GM19035 (cell line): Measurements from ENCODE around the gene RSPRY1.

Experiments used
- ATAC-seq: cut with Tn5 transposase; IDR thresholded peaks from one replicate; pipeline ENCODE4 v1.9.1; 2021; ENCODE audit not compliant: unreplicated experiment

The RSPRY1 gene

DNA sequence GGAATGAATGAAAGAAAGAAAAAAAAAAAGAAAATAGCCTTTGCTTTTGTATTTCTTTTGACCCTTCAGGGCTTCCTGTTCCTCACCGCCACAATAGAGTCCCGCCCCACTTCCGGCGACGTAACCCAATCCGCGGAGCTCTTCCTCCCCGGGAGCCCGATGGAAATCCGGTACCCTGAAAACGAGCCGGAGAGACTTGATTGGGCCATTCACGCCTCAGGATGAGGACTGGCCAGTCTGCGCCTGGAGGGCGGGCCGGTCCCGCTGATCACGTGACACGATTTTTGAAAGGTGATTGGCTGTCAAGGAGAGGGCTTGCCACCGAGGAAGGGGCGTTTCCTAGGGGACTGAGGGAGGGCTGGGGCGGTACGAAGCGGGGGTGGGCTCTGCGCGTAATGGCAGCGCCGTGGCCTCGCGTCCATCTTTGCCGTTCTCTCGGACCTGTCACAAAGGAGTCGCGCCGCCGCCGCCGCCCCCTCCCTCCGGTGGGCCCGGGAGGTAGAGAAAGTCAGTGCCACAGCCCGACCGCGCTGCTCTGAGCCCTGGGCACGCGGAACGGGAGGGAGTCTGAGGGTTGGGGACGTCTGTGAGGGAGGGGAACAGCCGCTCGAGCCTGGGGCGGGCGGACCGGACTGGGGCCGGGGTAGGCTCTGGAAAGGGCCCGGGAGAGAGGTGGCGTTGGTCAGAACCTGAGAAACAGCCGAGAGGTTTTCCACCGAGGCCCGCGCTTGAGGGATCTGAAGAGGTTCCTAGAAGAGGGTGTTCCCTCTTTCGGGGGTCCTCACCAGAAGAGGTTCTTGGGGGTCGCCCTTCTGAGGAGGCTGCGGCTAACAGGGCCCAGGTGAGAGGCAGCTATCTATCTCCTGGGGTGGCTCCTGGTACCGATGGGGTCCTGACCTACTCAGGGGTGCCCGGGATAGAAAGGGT is at the start of gene RSPRY1, which contains the start of gene PSME3IP1:
RSPRY1 (plus strand) TSS at position 385 of the 927 bp plus-strand sequence. CDS start 18,330 bp downstream, outside the sequence.
PSME3IP1 (minus strand) TSS at position 95 of the 927 bp plus-strand sequence. CDS start 12,185 bp downstream, outside the sequence.
- peak; percentile 87 for ATAC-seq

DNA sequence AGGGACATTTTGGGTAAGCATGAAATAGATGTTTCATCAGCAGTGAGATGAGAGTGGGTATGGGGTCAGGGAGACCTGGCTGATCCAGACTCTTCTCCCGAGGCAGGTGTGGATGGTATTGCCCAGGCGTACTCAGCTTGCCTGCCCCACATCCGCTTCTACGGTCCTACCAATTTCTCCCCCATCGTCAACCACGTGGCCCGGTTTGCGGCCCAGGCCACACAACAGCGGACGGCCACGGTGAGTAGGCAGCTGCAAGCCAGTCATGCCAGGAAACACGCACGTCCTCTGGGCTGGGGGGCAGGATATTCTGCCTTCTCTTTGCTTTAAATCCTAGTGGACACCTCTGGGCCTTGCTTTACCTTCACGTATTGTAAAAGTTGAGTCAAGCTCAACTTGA is 49.1 kb upstream of the RSPRY1 start:
- ATAC-seq = no peak

DNA sequence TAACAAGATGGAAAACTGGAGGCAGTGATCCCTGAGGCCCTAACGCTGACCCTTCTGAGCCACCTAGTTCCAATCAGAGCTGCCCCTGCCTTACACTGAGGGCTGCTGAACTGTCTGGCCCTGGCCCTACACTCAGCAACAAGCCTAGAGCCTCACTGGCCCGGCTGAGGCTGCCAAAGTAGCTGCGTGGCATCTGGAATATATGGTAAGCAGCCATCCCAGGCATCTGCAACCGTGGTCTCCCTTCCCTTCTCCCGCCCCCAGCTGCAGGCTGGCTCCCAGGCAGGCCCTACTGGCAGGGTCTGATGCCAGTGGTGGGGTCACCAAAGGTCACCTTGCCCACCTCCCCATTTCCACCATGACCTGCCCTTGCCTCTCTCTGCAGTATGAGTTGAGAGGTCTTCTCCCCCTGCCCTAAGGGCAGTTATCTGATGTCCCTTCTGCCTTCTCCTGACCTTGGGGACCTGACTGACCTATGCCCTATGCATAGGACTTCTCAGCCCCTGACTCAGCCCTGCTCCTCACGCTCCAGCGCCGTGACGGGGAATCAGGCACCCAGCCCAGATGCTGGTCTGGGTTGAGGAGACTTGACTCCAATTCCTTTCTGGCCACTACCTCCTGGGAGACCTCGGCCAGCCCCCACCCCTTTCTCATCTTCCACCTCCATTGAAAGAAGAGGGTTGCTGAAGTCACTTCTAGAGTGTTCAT is 48.4 kb upstream of the RSPRY1 start:
- no peak for ATAC-seq

DNA sequence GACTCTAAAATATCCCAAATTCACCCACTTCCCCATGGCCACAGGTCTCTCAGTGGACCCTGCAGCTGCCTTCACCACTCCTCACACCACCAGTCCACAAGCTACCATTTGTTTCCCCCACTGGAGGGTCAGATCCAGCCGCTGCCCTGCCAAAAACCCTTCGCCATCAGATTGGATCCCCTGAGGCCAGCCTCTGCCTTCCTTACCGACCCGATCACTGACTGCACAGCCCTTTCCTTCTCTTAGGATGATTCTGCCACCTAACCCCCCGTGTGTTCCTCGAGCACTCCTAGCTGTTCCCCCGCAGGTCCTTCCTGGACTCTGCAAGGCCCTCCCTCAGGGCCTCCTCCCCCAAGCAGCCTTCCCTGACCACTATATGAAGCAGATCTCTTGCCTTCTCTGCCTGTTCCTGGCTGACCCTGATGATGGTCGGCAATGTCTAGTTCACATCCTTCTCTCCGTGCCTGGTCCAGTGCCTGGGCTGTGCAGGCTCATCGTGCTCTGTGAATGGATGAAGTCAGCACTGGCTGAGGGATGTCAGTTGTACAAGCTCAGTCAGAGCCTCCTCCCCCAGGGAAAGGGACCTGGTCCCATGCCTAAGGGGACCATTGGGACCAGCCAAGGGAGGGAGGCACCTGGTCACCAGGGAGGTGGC is 47.7 kb upstream of the RSPRY1 start:
- no peak for ATAC-seq

DNA sequence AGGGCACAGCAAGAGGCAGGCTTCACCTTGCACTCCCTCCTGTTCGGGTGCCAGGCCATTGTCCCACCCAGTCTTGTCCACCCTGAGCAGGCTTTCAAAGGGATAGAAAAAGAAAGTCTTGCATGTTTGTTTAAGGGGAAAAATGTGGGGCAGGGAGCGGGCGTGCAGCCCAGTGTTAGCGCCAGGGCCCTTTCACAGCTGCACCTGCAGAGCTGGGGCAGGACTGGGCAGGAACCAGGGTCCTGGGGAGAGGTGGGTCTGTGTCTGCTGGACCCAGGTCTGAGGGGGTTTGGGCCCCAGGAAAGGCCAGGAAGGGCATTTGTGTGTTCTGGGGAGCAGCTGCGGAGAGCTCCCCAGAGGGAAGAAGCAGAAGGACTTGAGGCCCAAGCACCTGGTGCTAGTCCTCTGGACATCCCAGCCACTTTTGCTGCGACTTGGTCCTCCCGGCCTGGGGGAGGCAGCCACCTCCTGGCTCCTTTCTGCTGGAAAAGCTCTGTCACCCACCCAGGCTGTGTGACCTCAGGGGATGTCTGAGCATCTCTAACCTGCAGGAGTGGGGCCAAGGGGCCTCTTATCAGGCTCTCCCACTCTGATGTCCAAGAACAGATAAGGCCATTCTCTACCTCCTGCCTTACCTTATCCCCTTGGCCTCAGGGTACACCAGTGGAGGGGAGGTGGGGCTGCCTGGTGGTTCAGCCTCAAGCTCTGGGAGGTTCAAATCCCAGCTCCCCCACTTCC is 45.0 kb upstream of the RSPRY1 start:
- ATAC-seq = no peak

DNA sequence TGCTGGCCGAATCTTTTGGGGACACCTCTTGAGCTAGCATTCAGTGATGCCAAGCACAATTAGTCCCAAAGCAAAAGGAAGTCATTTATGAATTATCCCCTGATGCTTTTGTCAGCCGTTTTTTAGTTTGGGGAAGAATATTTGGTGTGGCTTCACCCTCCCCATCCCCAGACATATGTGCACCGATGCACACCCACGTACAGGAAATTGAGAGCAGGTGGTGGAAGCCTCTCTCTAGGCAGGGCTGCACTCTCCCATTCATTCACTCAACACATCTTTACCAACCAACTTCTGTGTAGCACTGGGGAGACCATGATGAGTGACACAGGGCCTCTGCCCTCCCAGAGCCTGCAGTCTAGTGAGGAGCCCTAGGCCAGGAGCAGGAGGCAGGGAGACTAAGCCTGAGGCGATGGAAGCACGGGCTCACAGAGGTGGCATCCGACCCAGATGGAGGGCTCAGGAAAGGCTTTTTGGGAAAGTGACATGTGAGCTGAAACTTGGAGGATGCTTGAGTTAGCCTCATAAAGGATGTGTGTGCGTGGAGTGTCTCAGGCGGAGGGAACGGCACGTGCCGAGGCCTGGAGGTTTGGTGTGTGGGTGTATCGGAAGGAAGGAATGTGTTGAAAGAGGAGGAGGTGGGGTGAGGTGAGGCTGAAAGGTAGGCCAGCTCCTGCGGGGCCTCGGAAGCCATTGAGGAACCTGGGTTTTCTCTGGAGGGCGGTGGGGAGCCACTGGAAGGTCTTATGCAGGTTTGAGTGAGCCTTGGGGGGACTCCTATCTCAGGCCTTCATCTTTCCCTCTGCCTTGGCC is 44.1 kb upstream of the RSPRY1 start:
- ATAC-seq = no peak

DNA sequence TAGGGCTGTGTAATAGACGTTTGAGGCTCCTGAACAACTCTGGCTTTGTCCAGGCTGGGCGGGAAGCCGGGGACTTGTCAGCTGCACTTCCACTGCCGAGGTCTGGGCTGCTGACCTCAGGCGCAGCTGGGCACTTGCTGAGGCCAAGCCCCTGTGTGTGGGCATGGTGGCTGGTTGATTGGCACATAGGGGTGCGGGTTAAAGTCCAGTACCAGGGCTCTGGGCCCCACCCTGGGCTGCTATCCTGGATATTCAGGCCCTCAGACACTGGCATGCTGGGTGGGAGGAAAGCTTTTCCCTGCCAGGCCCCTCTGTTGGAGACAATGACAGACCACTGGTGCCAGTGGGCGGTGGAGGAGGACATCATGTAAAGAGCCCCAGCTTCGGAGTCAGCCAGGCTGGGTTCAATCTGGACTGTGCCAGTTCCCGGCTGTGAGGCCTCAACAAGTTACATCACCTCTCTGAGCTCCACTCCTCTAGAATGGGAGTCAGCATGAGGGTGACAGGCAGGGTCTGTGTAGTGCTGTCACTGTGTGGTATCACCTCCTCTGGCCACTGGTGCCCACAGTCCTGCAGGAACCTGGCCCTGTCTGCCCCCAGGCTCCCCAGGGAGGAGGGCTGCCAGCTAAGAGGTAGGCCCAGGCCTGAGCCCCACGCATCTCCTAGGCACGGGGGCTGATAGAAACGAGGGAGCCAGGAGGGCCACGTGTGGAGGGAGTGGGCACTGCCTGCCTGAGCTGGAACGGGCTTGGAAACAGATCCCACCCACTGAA is 42.8 kb upstream of the RSPRY1 start:
- ATAC-seq = no peak

DNA sequence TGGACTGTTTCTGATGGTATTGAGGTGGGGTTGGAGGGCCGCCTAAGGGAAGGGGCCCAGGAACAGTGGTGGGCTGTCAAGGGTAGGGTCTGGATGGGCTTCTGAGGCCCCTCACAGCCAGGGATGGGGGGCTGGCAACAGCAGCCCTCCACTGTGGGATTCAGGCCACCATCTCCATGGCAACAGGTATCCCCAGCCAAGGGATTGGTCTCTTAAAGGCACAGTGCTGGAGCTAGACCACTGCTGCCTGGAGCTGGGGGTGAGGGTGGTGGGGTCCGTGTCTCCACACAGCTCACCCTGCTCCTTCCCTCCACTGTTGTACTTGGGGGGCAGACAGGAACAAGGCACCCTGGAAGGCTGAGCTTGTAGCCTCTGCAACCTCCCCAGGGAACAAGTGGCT is 42.1 kb upstream of the RSPRY1 start:
- no peak for ATAC-seq

DNA sequence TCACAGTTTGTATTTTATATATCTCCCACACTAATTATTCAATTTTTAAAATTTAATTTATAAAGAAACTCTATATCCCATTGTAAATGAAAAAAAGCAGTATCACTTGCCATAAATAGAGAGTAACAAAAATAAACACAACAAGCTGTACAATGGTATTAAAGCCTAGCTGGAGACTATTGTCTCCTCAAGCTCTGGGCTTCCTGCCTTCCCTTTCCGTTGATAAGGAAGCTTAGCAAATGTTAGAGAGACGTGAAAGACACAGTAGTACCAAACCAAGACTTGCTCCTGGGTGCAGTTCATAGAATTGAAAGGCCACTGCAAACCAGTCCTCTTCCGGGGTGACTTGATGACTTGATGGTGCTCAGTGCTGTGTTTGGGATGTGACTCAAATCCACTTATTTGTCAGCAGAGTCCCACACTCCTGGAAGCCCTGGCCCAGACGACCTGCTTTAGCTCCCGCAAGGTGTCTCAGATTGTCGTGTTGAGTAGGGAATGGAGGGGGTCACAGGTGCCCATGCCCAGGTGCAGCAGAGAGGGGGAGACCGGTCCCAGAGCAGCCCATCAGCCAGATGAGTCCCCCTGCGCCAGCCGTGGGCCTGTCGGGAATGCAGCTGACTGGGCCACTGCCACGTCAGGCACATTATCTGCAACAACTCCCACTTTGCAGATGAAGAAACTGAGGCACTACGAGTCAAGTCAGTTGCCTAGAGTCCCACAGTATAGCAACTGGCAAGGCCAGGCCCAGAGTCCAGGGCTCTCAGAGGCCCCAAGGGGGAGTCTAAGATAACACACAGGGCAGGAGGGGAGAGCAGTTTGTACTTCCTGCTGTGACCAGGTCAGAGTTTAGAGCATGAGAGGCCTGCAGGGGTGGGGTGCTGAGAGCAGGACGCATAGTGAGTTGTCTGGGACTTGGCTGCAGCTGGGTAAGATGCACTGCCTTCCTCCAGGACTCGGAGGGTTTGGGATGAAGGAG is 40.8 kb upstream of the RSPRY1 start:
- no peak for ATAC-seq

DNA sequence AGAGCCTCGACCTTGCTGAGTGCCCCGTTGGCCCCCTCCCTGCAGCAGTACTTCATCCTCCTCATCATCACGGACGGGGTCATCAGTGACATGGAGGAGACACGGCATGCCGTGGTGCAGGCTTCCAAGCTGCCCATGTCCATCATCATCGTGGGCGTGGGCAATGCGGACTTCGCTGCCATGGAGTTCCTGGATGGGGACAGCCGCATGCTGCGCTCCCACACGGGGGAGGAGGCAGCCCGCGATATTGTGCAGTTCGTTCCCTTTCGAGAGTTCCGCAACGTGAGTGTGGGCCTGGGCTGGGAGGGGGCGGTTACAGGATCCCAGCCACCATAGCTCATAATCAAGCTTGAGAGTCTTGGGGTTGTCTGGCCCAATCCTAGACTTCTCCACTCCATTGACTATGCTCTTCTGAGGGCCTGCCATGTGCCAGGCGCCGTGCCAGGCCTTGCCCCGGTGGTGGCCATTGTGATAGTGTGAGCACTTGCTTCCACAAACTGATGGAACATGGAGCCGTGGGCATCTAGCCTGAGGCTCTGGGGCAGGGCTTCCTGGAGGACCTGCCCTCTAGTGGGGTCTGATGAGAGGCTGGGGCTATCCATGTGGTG is 40.0 kb upstream of the RSPRY1 start:
- no peak for ATAC-seq

DNA sequence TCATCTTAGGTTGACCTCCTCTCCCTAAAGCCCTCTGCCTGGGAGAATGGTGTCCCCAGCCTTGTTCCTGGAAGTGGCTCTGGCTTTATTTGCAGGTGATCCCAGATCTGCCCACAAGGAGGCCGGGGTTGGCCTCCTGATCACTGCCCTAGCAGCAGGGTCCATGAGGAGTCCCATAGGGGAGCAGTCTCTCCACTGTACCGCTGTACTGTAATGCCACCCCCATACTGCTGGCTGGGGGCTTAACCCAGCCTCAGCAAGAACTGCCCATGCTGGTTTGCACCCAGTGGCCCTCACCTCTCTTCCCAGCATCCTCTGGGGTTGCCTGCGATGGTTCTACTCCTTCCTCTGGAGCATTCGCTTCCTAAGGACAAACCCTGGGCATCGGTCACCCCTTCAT is 39.4 kb upstream of the RSPRY1 start:
- no peak for ATAC-seq

DNA sequence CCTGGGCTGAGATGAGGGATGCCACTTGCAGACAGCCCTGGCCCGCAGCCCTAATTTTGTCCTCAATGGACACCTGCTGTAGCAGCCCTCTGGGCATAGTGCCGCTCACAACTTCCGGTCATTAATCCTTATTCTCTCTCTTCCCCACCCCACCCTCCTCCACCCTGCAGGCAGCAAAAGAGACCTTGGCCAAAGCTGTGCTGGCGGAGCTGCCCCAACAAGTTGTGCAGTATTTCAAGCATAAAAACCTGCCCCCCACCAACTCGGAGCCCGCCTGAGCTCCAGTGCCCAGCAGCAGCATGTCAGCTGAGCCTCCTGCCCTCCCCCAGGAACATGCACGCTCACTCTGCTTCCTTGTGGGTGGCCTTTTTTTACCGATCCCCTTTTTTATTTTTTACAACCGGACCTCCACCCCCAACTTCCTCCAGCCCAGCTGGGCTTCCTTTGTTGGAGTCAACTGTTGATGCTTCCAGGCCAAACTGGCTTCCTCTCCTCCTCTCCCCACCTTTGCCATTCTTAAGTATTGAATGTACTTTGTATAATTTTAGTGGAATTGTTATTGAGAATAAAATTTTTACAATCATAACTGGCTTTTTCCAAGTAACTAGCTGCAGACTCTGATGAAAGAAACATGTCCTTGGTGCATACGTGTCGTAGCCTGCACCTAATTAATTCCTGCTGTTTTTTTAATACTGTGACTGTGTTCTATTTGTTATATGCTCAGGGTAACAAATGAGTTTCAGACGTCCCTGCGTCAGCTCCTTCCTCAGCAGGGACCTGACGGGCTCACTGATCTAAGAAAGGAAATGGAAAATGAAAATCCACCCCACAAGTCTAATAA is 38.5 kb upstream of the RSPRY1 start:
- no peak for ATAC-seq

DNA sequence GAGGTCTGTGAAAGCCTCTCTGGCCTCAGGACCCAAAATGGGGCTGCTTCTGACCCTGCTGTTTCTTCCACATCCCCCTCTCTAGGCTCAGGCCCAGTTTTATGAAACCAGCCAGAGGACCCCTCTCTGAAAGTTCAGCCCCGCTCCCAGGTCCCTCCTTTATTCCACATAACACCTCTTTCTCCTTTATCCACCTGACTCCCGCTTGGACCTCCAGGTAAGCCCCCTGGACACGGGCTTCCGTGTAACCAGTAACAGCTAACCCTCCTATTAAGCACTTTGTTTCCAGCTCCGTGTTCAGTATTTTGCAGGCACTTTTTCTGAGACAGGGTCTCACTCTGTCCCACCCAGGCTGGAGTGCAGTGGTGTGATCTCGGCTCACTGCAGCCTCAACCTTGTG is 37.6 kb upstream of the RSPRY1 start:
- ATAC-seq = no peak

DNA sequence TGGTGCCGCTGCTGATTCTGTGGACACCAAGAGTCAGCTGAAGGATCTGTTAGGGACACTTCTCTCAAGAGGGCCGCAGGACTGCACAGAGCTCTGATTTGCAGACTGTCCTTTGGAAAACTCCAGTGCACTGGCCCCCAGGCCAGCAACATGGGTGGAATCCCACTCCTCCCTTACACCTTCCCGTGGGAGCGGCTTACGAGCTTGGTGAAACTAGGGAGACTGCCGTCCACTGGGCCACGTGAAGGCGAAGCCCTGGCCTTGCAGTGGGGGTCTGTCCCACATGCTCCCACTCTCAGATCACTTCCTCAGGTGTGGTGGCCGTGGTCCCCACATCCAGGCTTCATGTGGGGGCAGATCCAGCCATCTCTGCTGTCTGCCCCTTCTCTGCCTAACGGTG is 36.7 kb upstream of the RSPRY1 start:
- ATAC-seq = no peak

DNA sequence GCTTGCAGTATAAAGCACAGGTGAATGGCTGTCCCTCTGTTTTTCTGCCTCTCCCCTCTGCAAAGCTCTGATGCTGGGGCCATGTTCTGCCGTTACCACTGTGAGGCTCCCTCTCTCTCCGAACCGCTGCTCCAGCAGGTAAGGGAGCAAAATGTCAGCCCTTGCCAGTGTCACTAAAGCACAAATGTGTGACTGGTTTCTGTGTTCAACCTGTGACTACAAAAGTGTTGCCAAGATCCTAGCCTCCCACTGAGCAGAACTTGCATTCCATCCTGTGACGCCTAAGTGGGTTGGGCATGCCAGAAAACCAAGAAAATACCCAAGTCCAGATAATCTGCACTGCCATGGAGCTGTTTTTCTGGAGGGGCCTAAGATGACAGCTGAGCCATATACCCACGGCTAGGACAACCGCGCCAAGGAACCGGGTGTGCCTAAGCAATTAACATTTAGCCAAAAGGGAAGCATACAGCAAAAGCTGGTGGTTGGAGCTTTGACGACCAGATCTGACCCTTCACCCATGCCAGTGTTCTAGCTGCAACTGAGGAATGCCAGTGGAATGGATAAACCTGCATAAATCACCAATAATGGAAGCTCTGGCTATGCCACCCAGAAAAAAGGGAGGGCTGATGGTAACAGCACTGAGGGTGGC is 35.3 kb upstream of the RSPRY1 start:
- no peak for ATAC-seq

DNA sequence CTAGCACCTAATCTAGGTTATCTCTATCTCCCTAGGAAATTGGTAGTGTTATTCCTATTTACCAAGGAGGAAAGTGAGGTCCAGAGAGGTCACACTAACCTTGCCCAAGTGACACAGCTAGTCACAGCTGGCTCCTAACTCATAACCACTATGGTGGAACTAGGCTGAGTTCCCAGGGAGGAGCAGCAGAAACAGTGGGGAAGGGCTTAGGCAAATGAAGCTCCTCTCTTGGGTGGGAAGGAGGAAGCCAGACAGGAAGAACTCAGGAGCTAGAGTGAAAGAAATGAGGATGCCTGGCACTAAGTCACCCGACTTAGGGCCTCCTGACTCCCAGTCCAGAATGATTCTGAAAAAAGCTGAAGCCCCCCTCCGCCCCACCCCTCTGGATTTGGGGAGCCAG is 34.8 kb upstream of the RSPRY1 start:
- ATAC-seq = no peak
